Neuronal stem cell (in vitro differentiated cells): ENCODE measurements around the gene CAVIN1.

ENCODE experiments used
- DNase-seq: peaks from one replicate; pipeline ENCODE4 v3.0.0-alpha.2; 2013; ENCODE audit warnings: low spot score
- H2AFZ ChIP-seq: one replicate; pipeline ENCODE4 v1.6.1; 2013; ENCODE audit warnings: mild to moderate bottlenecking, low read length, inconsistent platforms
- H2AK5ac ChIP-seq: 2 replicates; pipeline ENCODE4 v1.6.1; 2013; ENCODE audit warnings: low read depth, mild to moderate bottlenecking, inconsistent platforms, low read length, moderate library complexity, mixed read lengths
- H2BK120ac ChIP-seq: 2 replicates; pipeline ENCODE4 v1.6.1; 2013; ENCODE audit warnings: low read depth, mild to moderate bottlenecking, inconsistent platforms, low read length, moderate library complexity, mixed read lengths
- H2BK12ac ChIP-seq: one replicate; pipeline ENCODE4 v1.6.1; 2013; ENCODE audit warnings: low read length, inconsistent platforms
- H2BK15ac ChIP-seq: 2 replicates; pipeline ENCODE4 v1.6.1; 2013; ENCODE audit warnings: mild to moderate bottlenecking, low read length, inconsistent platforms, mixed read lengths
- H2BK5ac ChIP-seq: one replicate; pipeline ENCODE4 v1.6.1; 2013; ENCODE audit warnings: inconsistent platforms, mild to moderate bottlenecking, low read length, moderate library complexity
- H3K14ac ChIP-seq: one replicate; pipeline ENCODE4 v1.6.1; 2013; ENCODE audit warnings: low read length, inconsistent platforms
- H3K18ac ChIP-seq: 2 replicates; pipeline ENCODE4 v1.6.1; 2013; ENCODE audit warnings: low read length, inconsistent platforms
- H3K23ac ChIP-seq: 2 replicates; pipeline ENCODE4 v1.6.1; 2013; ENCODE audit warnings: low read depth, mild to moderate bottlenecking, mixed read lengths, low read length, inconsistent platforms; ENCODE audit not compliant: poor library complexity
- H3K27ac ChIP-seq: replicated peaks from 3 replicates; pipeline ENCODE4 v1.5.1; 2013; ENCODE audit warnings: low read length, inconsistent platforms
- H3K27me3 ChIP-seq, 3 experiments: 2 replicates each; pipeline ENCODE4 v1.6.1; 2013; ENCODE audit warnings: low read length in 3 of 3, mild to moderate bottlenecking in 2 of 3, inconsistent platforms in 1 of 3, low read depth in 1 of 3, mixed read lengths in 1 of 3, moderate library complexity in 1 of 3; ENCODE audit not compliant: control insufficient read depth in 3 of 3, insufficient read depth in 3 of 3
- H3K36me3 ChIP-seq, 2 donors: replicated peaks in 1 of 2; 2 replicates each; pipeline ENCODE4 v1.6.1; 2013; ENCODE audit warnings: low read length in 2 of 2; ENCODE audit not compliant: control insufficient read depth in 2 of 2, insufficient read depth in 2 of 2
- H3K4ac ChIP-seq: 2 replicates; pipeline ENCODE4 v1.6.1; 2013; ENCODE audit warnings: inconsistent platforms, mild to moderate bottlenecking, low read length, moderate library complexity
- H3K4me1 ChIP-seq, 2 donors: 1 replicate in 1 of 2; 2 replicates in 1 of 2; pipeline ENCODE4 v1.6.1; 2013; ENCODE audit warnings: low read length in 2 of 2, low read depth in 1 of 2; ENCODE audit not compliant: control insufficient read depth in 2 of 2, insufficient read depth in 1 of 2
- H3K4me2 ChIP-seq: one replicate; pipeline ENCODE4 v1.6.1; 2013; ENCODE audit warnings: mild to moderate bottlenecking, low read length, inconsistent platforms; ENCODE audit not compliant: insufficient read depth, poor library complexity, severe bottlenecking
- H3K4me3 ChIP-seq, 2 donors: 2 replicates each; pipeline ENCODE4 v1.5.1; 2013; ENCODE audit warnings: low read length in 2 of 2, mild to moderate bottlenecking in 2 of 2, inconsistent platforms in 1 of 2, moderate library complexity in 1 of 2
- H3K79me1 ChIP-seq: one replicate; pipeline ENCODE4 v1.6.1; 2013; ENCODE audit warnings: low read depth, mild to moderate bottlenecking, inconsistent platforms, low read length, moderate library complexity
- H3K9ac ChIP-seq: one replicate; pipeline ENCODE4 v1.6.1; 2013; ENCODE audit warnings: mild to moderate bottlenecking, low read depth, low read length, inconsistent platforms; ENCODE audit not compliant: poor library complexity
- H3K9me3 ChIP-seq, 2 donors: replicated peaks in 1 of 2; 2 replicates each; pipeline versions ENCODE3 to v1.6.1; 2013; ENCODE audit warnings: low read length in 2 of 2, mild to moderate bottlenecking in 2 of 2, inconsistent platforms in 1 of 2, low read depth in 1 of 2, mixed read lengths in 1 of 2, moderate library complexity in 1 of 2; ENCODE audit not compliant: control insufficient read depth in 2 of 2, insufficient read depth in 1 of 2
- H4K8ac ChIP-seq: one replicate; pipeline ENCODE4 v1.6.1; 2013; ENCODE audit warnings: low read depth, mild to moderate bottlenecking, inconsistent platforms, low read length, moderate library complexity
- H4K91ac ChIP-seq: one replicate; pipeline ENCODE4 v1.6.1; 2013; ENCODE audit warnings: low read length, low read depth, mild to moderate bottlenecking, inconsistent platforms; ENCODE audit not compliant: poor library complexity
- WGBS, 2 donors: extraction: QIAGEN DNeasy Blood & Tissue Kit; methylation state at CpG; one replicate each; pipeline ENCODE4 v1.1.7; 2013; ENCODE audit warnings: missing lambda C conversion rate in 2 of 2, mixed read lengths in 1 of 2; ENCODE audit not compliant: insufficient read length in 2 of 2, insufficient replicate concordance in 1 of 2; ENCODE audit errors: extremely low coverage in 2 of 2; 5-methylcytosine and 5-hydroxymethylcytosine counted together

Gene CAVIN1

GRCh38 chr17:42428141-42428944 lies 5.3 kb upstream of the CAVIN1 start:
- no peak overlapping the region for H3K27ac ChIP-seq
- no peaks in the 10 kb centered on the region for H3K36me3 ChIP-seq
- peaks cover 0 to 18% (median 0%) of the 10 kb centered on the region in 3 experiments for H3K27me3 ChIP-seq
- H4K8ac ChIP-seq = no peak overlapping the region
- WGBS, 2 donors = no CpG with 5 or more reads among the region's 4 CpGs
- no peak overlapping the region for H3K9ac ChIP-seq
- H3K14ac ChIP-seq = no peak overlapping the region
- H3K4me3 ChIP-seq = no peak overlapping the region
- peak overlapping the region; percentile 83 for H2AFZ ChIP-seq
- no peak overlapping the region for H2AK5ac ChIP-seq
- H4K91ac ChIP-seq = no peak overlapping the region
- no peaks in the 10 kb centered on the region for H3K9me3 ChIP-seq
- H3K4me1 ChIP-seq = peaks cover 7 to 23% of the 10 kb centered on the region in 2 donors
- H3K23ac ChIP-seq = no peak overlapping the region
- DNase-seq = peak; percentile 53
- no peak overlapping the region for H2BK5ac ChIP-seq
- no peak overlapping the region for H2BK120ac ChIP-seq
- H3K4ac ChIP-seq = no peak overlapping the region
- no peak overlapping the region for H3K4me2 ChIP-seq
- H2BK12ac ChIP-seq = no peak overlapping the region
- H3K18ac ChIP-seq = no peak overlapping the region
- no peak overlapping the region for H2BK15ac ChIP-seq
- H3K79me1 ChIP-seq = no peaks in the 10 kb centered on the region

- H2AK5ac ChIP-seq = no peak overlapping the region
- no peak overlapping the region for H2BK5ac ChIP-seq
- H3K27me3 ChIP-seq = peaks cover 14 to 50% (median 25%) of the 10 kb centered on the region in 3 experiments
- no peak overlapping the region for H3K9ac ChIP-seq
- H2AFZ ChIP-seq = no peak overlapping the region
- H3K27ac ChIP-seq = no peak overlapping the region
- no peaks in the 10 kb centered on the region for H3K79me1 ChIP-seq
- no peak overlapping the region for H3K4me3 ChIP-seq
- no peak for DNase-seq
- H3K23ac ChIP-seq = no peak overlapping the region
- H2BK15ac ChIP-seq = peak overlapping the region; percentile 2
- WGBS, 2 donors = no CpG with 5 or more reads among the region's 4 CpGs
- H3K4me2 ChIP-seq = no peak overlapping the region
- H2BK120ac ChIP-seq = no peak overlapping the region
- no peak overlapping the region for H4K8ac ChIP-seq
- peak overlapping the region; percentile 11 for H3K18ac ChIP-seq
- H4K91ac ChIP-seq = no peak overlapping the region
- no peaks in the 10 kb centered on the region for H3K9me3 ChIP-seq
- H2BK12ac ChIP-seq = peak overlapping the region; percentile 60
- H3K36me3 ChIP-seq = no peaks in the 10 kb centered on the region
- H3K14ac ChIP-seq = no peak overlapping the region
- peaks cover 8 to 23% of the 10 kb centered on the region in 2 donors for H3K4me1 ChIP-seq
- no peak overlapping the region for H3K4ac ChIP-seq
Measured at GRCh38 chr17:42424991-42425610, 2.0 kb upstream of the CAVIN1 start.

- peak overlapping the region; percentile 41 for H3K27ac ChIP-seq
- no peak overlapping the region for H2BK5ac ChIP-seq
- peak overlapping the region; percentile 93 for H3K4me2 ChIP-seq
- H3K36me3 ChIP-seq = no peaks in the 10 kb centered on the region
- no peak overlapping the region for H2BK15ac ChIP-seq
- H2BK120ac ChIP-seq = no peak overlapping the region
- H3K14ac ChIP-seq = no peak overlapping the region
- peaks cover 10 to 20% of the 10 kb centered on the region in 2 donors for H3K4me1 ChIP-seq
- H3K4me3 ChIP-seq = no peak overlapping the region
- H3K4ac ChIP-seq = no peak overlapping the region
- H3K23ac ChIP-seq = no peak overlapping the region
- H3K9ac ChIP-seq = no peak overlapping the region
- no peak overlapping the region for H4K91ac ChIP-seq
- no peak for DNase-seq
- H2AFZ ChIP-seq = peak overlapping the region; percentile 96
- no peak overlapping the region for H4K8ac ChIP-seq
- no peak overlapping the region for H2BK12ac ChIP-seq
- no peaks in the 10 kb centered on the region for H3K79me1 ChIP-seq
- no CpG with 5 or more reads among the region's 11 CpGs for WGBS, 2 donors
- no peak overlapping the region for H3K18ac ChIP-seq
- H3K27me3 ChIP-seq = peaks cover 14 to 53% (median 25%) of the 10 kb centered on the region in 3 experiments
- no peaks in the 10 kb centered on the region for H3K9me3 ChIP-seq
- no peak overlapping the region for H2AK5ac ChIP-seq
Measured at GRCh38 chr17:42423766-42424165, 710 bp upstream of the CAVIN1 start.

GRCh38 chr17:42422412-42422957 lies 571 bp downstream of the CAVIN1 start:
- Histone ChIP-seq H3K79me1 (no peaks in the 10 kb centered on the region), H3K14ac (peak overlapping the region; percentile 22), H3K4me1 (peaks cover 7 to 14% of the 10 kb centered on the region in 2 donors), H4K91ac (no peak overlapping the region), H2AFZ (peak overlapping the region; percentile 96), H3K27ac (no peak overlapping the region), H2BK15ac (peak overlapping the region; percentile 19), H3K18ac (peak overlapping the region; percentile 88), H3K36me3 (no peaks in the 10 kb centered on the region), H2BK5ac (peak overlapping the region; percentile 66), H2AK5ac (peak overlapping the region; percentile 11), H3K4ac (no peak overlapping the region), H3K9me3 (no peaks in the 10 kb centered on the region), H3K27me3 (peaks cover 14 to 53% (median 25%) of the 10 kb centered on the region in 3 experiments), H3K9ac (peak overlapping the region; percentile 95), H4K8ac (no peak overlapping the region), H3K23ac (peak overlapping the region; percentile 22), H2BK120ac (peak overlapping the region; percentile 28), H3K4me3 (peak overlapping the region; percentile 46 to 91), H2BK12ac (peak overlapping the region; percentile 47), H3K4me2 (peak overlapping the region; percentile 93)
- no peak for DNase-seq
- WGBS, 2 donors = no CpG with 5 or more reads among the region's 44 CpGs
